Esophagus (tissue), 2 donors: Measurements from ENCODE around the gene EFEMP1. TPM values are rescaled to one million over a fixed set of nuclear protein-coding genes. Genes with fewer than 3 reads are reported as not detected.

Source experiments
- H3K27ac ChIP-seq, 2 donors: one replicate each; pipeline ENCODE4 v1.5.1; 2013; ENCODE audit warnings: low read depth in 2 of 2, mild to moderate bottlenecking in 2 of 2, inconsistent platforms in 1 of 2, low read length in 1 of 2, moderate library complexity in 1 of 2
- H3K27me3 ChIP-seq, 2 donors: one replicate each; pipeline ENCODE4 v1.6.1; 2013; ENCODE audit warnings: low read length in 2 of 2, control low read depth in 1 of 2, mild to moderate bottlenecking in 1 of 2; ENCODE audit not compliant: insufficient read depth in 2 of 2, control insufficient read depth in 1 of 2
- H3K36me3 ChIP-seq, 2 donors: one replicate each; pipeline ENCODE4 v1.6.1; 2013; ENCODE audit warnings: low read length in 1 of 2; ENCODE audit not compliant: control insufficient read depth in 2 of 2, insufficient read depth in 2 of 2
- H3K4me1 ChIP-seq, 2 donors: one replicate each; pipeline ENCODE4 v1.6.1; 2013; ENCODE audit warnings: low read length in 1 of 2; ENCODE audit not compliant: control insufficient read depth in 2 of 2, insufficient read depth in 2 of 2
- H3K4me3 ChIP-seq, 2 donors: one replicate each; pipeline ENCODE4 v1.5.1; 2013; ENCODE audit warnings: low read length in 2 of 2, mild to moderate bottlenecking in 2 of 2, low read depth in 1 of 2, moderate library complexity in 1 of 2
- H3K9me3 ChIP-seq, 2 donors: one replicate each; pipeline ENCODE4 v1.6.1; 2013; ENCODE audit warnings: mild to moderate bottlenecking in 2 of 2, low read depth in 1 of 2, low read length in 1 of 2, moderate library complexity in 1 of 2; ENCODE audit not compliant: control insufficient read depth in 2 of 2, insufficient read depth in 1 of 2
- WGBS, 2 donors: extraction: QIAGEN DNeasy Blood & Tissue Kit; methylation state at CpG; one replicate each; pipeline ENCODE4 v1.1.7; 2013; 5-methylcytosine and 5-hydroxymethylcytosine counted together
- polyA plus RNA-seq, 2 donors: library from polyadenylated mRNA; stranded (reverse); fragments of 200-250 nt; gene quantifications; one replicate each; pipeline ENCODE4 v1.2.3, GENCODE V29; 2013
- donor health status: healthy with polysubstance abuse.
- donor health status: Bipolar disorder and iron deficiency.

EFEMP1 gene
- polyA plus RNA-seq, 2 donors: 5.9 to 19.1 TPM

DNA sequence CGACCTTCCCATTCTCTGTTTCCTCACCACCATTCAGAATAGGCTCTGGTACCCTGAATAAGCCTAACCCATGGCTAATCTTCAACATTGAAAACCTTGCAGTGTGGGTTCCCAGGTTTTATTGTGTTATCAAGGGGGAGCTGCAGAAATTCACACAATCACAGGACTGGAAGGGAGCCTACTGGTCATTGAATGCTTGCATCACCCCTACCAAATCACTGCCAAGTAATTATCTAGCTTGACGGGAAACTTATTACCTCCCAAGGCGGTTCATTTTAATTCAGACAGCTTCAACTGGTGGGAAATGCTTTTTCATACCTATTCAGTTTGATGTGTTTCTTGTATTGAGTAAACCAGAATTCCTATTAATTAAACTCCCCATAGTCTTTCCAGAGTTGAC is 33.6 kb upstream of the EFEMP1 start:
- Histone ChIP-seq H3K36me3 (no peaks in the 10 kb centered on the region), H3K27ac (no peak overlapping the region), H3K4me1 (peaks cover 0 to 4% of the 10 kb centered on the region in 2 donors), H3K9me3 (no peaks in the 10 kb centered on the region), H3K27me3 (no peaks in the 10 kb centered on the region), H3K4me3 (no peak overlapping the region)
- 66 to 83% methylated on average over 3 of the region's 3 CpGs for WGBS, 2 donors

DNA sequence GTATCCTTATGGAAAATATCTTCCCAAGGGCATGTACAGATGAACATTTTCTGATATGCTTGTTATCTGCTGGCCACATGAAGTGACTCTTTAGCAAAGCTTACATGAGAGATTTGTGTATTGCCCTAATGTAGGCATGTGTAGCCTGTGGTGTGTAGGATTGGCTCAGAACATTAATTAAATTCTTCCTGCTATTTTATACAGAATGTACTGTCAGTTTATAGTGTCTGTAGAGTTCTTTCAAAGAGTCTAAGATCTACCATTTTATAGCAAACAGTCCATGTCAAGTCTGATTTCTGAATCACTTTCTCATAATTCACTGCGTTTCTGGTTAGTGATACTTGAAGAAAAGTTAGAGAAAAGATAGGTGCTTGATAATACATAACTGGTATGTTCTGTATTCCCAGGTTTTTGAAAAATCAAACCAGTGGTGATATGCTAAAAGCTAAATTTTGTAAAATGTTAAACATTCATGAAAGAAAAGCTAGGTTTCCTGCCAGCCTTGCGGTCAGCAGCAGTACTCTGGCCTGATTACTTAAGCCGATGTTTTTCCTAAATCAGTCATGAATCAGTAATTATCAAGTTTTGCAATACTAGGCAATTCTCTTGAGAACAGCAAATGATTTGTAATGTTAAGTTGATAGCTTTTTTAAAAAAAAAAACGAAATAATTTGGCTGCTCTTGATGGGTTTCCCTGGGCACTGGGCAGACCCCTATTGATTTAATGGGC is 30.9 kb upstream of the EFEMP1 start:
- H3K4me3 ChIP-seq: no peak overlapping the region
- H3K4me1 ChIP-seq: peaks cover 0 to 4% of the 10 kb centered on the region in 2 donors
- H3K27ac ChIP-seq: no peak overlapping the region
- no peaks in the 10 kb centered on the region for H3K27me3 ChIP-seq
- H3K36me3 ChIP-seq: no peaks in the 10 kb centered on the region
- H3K9me3 ChIP-seq: no peaks in the 10 kb centered on the region
- WGBS, 2 donors: 72 to 76% methylated on average over 4 of the region's 4 CpGs

DNA sequence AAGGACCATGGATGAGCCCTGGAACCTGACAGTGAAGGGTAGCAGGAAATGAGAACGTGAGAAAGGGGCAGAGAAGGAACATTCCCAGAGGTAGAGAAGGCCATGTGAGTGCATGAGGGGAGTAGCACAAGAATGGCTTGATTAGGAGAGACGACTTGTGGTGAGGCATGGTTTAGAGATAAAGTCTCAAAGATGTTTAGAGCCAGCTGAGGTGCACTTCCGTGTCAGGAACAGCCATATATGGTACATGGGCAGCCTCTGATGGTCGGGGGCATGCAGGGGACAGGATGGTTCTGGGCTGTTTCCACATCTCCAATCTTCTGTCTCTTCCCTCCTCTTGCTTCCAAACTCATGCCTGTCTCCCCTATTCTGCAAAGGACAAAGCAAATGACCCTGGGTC is 28.8 kb upstream of the EFEMP1 start:
- H3K4me1 ChIP-seq: no peaks in the 10 kb centered on the region
- no peaks in the 10 kb centered on the region for H3K36me3 ChIP-seq
- no peaks in the 10 kb centered on the region for H3K27me3 ChIP-seq
- no peak overlapping the region for H3K4me3 ChIP-seq
- 60 to 66% methylated on average over 4 of the region's 4 CpGs for WGBS, 2 donors
- no peak overlapping the region for H3K27ac ChIP-seq
- H3K9me3 ChIP-seq: no peaks in the 10 kb centered on the region

DNA sequence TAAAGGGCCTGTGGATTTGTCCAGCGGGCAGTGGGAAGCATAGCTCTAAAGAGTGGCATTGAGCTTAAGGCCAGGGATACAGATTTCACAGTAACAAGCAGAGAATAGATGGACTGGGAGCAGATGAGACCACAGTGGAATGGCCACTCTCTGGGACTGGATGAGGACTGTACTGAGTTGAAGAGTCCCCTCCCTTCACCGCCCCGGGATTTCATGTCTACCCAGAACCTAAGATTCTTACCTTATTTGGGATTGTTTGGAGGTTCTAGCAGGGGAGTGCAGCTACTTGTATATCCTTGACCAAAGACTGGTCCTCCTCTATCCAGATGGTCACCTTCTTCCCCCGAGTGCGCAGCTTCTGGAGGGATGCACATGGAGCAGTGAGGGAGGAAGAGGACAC is 28.0 kb upstream of the EFEMP1 start:
- H3K36me3 ChIP-seq: no peaks in the 10 kb centered on the region
- H3K4me1 ChIP-seq: no peaks in the 10 kb centered on the region
- no peaks in the 10 kb centered on the region for H3K9me3 ChIP-seq
- no peaks in the 10 kb centered on the region for H3K27me3 ChIP-seq
- WGBS, 2 donors: 90 to 94% methylated on average over 5 of the region's 5 CpGs
- H3K4me3 ChIP-seq: no peak overlapping the region
- no peak overlapping the region for H3K27ac ChIP-seq

DNA sequence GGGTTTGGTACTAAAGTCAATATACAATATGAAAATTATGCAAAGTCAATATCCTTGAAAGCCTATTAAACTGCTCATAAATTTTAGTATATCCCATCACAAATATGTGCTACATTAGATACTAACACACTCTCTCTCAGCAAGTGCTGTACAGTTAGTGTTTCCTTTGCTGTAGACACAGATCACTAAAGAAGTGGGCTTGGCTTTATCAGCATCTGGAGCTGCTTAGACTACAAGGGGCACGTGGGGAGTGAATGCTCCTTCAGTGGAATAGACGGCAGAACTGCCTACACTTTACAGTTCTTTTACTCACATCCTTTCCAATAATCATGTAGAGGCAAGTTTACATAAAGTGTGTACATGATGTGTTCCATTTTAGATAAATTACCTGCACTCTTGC is 26.0 kb upstream of the EFEMP1 start:
- no peaks in the 10 kb centered on the region for H3K27me3 ChIP-seq
- H3K9me3 ChIP-seq: no peaks in the 10 kb centered on the region
- H3K36me3 ChIP-seq: no peaks in the 10 kb centered on the region
- H3K27ac ChIP-seq: no peak overlapping the region
- H3K4me1 ChIP-seq: no peaks in the 10 kb centered on the region
- 38 to 47% methylated on average over 2 of the region's 2 CpGs for WGBS, 2 donors
- no peak overlapping the region for H3K4me3 ChIP-seq

DNA sequence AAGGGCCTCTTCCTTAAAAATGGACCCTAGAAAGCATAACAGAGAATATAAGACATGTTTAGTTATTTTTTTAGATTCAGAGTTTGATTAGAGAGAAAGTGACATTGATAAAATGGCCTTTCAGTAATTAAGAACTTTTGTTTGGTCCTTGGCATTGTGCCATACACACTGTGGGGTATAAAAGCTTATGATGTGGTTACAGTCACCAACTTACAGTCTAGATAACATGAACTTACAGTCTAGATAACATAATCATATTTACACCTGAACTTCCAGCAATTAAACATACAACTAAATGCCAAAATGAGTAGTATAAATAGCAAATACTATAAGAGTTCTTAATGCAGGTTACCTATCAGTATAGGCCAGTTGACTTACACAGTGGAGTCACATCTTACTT is 25.6 kb upstream of the EFEMP1 start:
- no peaks in the 10 kb centered on the region for H3K9me3 ChIP-seq

DNA sequence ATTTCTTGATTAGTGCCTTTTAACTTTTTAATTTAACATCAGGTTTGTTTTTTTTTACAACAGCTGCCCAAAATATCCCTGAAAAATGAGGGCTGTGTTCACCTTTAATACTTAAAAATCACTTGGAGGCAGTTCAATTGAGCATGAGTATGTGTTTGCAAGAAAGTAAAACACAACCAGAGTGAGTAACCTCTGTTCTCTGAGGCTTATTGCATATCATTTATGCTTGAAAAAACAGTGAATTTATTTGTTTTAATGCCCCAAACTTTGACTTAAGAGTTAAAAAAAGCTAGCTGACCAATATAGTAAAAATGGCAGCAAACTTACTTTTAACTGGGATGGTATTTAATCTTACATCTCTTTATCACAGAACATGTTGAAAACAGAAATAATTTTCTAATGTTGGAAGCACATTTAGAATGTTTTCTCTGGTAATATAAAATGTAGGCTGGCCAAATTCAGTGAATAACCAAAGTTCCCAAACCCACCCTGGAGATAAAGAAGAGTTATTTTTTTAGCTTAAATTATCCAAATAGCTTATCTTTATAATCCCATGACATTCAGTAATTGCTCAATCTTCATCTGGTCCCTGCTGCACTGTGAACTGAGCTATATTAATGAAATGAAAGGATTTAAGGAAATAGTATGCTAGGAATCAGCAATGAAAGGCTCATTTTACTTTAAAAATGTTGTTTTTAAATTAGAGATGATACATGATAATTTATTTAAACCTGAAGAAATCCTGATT is 24.8 kb upstream of the EFEMP1 start:
- Histone ChIP-seq H3K27ac (no peak overlapping the region), H3K9me3 (no peaks in the 10 kb centered on the region), H3K27me3 (no peaks in the 10 kb centered on the region), H3K36me3 (no peaks in the 10 kb centered on the region), H3K4me1 (no peaks in the 10 kb centered on the region), H3K4me3 (no peak overlapping the region)

More for the DNA sequence above, 25.6 kb upstream of the EFEMP1 start:
- Histone ChIP-seq H3K36me3 (no peaks in the 10 kb centered on the region), H3K4me3 (no peak overlapping the region), H3K27me3 (no peaks in the 10 kb centered on the region), H3K4me1 (no peaks in the 10 kb centered on the region), H3K27ac (no peak overlapping the region)

DNA sequence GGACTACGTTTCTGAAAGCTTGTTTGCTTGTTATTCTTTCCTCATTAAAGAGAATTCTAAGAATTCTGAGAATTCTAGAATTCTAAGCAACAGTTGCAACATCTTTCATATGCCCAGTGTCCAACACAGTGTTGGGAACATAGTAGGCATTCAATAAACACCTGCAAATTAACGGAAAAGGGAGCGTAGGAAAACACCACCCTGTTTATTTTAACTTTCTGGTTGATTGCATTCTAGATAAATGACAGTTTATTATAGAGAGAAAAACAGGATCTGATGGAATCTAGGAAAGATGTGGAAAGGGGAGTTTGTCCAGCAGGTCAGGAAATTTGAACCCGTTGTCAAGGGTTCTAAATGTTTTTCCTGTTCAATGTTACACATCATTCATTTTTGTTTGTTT is 24.2 kb upstream of the EFEMP1 start:
- no peaks in the 10 kb centered on the region for H3K4me1 ChIP-seq
- H3K4me3 ChIP-seq: no peak overlapping the region
- H3K9me3 ChIP-seq: no peaks in the 10 kb centered on the region
- no peaks in the 10 kb centered on the region for H3K36me3 ChIP-seq
- WGBS, 2 donors: 63% methylated on average over 4 of the region's 4 CpGs
- no peak overlapping the region for H3K27ac ChIP-seq
- no peaks in the 10 kb centered on the region for H3K27me3 ChIP-seq

DNA sequence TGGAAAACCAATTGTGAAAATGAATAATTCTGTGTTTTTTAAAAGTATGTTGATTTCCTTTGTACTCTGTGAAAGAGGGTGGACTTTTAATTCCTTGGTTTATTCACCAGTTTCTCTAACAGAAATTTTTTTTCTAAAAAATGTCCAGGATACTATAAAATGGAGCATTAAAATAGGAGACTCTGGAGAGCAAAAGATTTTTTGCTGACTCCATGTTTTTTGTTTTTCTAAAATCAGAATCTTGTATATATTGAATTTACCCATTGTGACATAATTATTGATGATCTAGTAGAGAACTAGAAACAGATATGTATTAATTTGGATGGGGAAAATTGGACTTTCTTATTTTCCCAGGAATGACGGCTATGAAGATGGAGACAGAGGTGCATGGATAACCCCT is 23.2 kb upstream of the EFEMP1 start:
- 93 to 97% methylated on average over 1 of the region's 1 CpG for WGBS, 2 donors
- no peak overlapping the region for H3K27ac ChIP-seq
- H3K4me3 ChIP-seq: no peak overlapping the region
- no peaks in the 10 kb centered on the region for H3K9me3 ChIP-seq
- H3K27me3 ChIP-seq: no peaks in the 10 kb centered on the region
- no peaks in the 10 kb centered on the region for H3K36me3 ChIP-seq
- H3K4me1 ChIP-seq: no peaks in the 10 kb centered on the region

DNA sequence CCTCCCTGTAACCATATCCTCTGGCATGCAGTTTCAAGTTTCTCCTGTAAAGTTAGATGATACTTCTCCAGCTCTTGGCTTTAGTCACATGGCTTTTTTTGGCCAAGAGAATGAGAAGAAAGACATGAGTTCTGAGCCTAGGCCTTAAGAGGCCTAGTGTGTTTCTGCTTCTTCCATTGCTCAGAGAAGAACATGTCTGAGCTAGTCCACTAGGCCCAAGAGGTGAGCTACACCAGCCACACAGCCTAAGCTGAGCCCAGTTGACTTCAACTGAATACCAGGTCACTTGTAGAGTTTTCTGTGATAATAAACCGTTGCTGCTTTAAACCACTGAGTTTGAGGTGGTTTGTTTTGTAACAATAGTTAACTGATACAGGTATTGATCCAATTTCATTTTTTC is 19.9 kb upstream of the EFEMP1 start:
- H3K36me3 ChIP-seq: no peaks in the 10 kb centered on the region
- H3K9me3 ChIP-seq: no peaks in the 10 kb centered on the region
- no peak overlapping the region for H3K27ac ChIP-seq
- no peak overlapping the region for H3K4me3 ChIP-seq
- H3K4me1 ChIP-seq: no peaks in the 10 kb centered on the region
- 79% methylated on average over 1 of the region's 1 CpG for WGBS, 2 donors
- H3K27me3 ChIP-seq: no peaks in the 10 kb centered on the region
